GM19240 (cell line): ENCODE results near the gene PRR23B.
"Not testable (repeated sequence)": the region's sequence is repeated elsewhere in the genome, so short reads cannot be mapped to it uniquely, and the experiment has no call there.

Source experiments
- DNase-seq: peaks from one replicate; pipeline ENCODE4 v3.0.0; 2011; ENCODE audit warnings: low spot score; ENCODE audit not compliant: insufficient read length

Gene PRR23B

GRCh38 chr3:139020868-139021234 lies at the start of gene PRR23B:
TSS of gene PRR23B (minus strand) at chr3:139020926. CDS start at chr3:139020661, 265 bp downstream.
- DNase-seq: no peak

- no peak for DNase-seq
Observed at GRCh38 chr3:139062918-139063317, 42.2 kb upstream of the PRR23B start.

- no peak for DNase-seq
Observed at GRCh38 chr3:139052802-139053600, 32.3 kb upstream of the PRR23B start.

GRCh38 chr3:139044366-139045210 lies 23.9 kb upstream of the PRR23B start, which contains the start of gene PRR23C:
TSS of gene PRR23C (minus strand) at chr3:139044892. CDS start at chr3:139044620, 272 bp downstream.
- no peak for DNase-seq

GRCh38 chr3:139043554-139044365 lies 23.0 kb upstream of the PRR23B start:
- DNase-seq: no peak

GRCh38 chr3:139037478-139037877 lies 16.8 kb upstream of the PRR23B start:
- no peak for DNase-seq

- no peak for DNase-seq
Observed at GRCh38 chr3:139032326-139033002, 11.7 kb upstream of the PRR23B start.

- DNase-seq: not testable (repeated sequence)
Observed at GRCh38 chr3:139030576-139030975, 9.8 kb upstream of the PRR23B start.

GRCh38 chr3:139024968-139025367 lies 4.2 kb upstream of the PRR23B start:
- no peak for DNase-seq

GRCh38 chr3:139020036-139020867 lies 474 bp downstream of the PRR23B start:
- DNase-seq: no peak

GRCh38 chr3:139016430-139017048 lies 4.2 kb downstream of the PRR23B start:
- no peak for DNase-seq

GRCh38 chr3:139006051-139006716 lies 14.5 kb downstream of the PRR23B start, which contains the start of gene PRR23A:
TSS of gene PRR23A (minus strand) at chr3:139006268. CDS start at chr3:139006268, 0 bp downstream.
- no peak for DNase-seq

GRCh38 chr3:139005356-139005993 lies 15.3 kb downstream of the PRR23B start:
- no peak for DNase-seq

- no peak for DNase-seq
Observed at GRCh38 chr3:138995706-138996105, 25.0 kb downstream of the PRR23B start.

GRCh38 chr3:138987181-138987580 lies 33.5 kb downstream of the PRR23B start:
- no peak for DNase-seq

- DNase-seq: no peak
Observed at GRCh38 chr3:138985932-138986331, 34.8 kb downstream of the PRR23B start.

- no peak for DNase-seq
Observed at GRCh38 chr3:138984816-138985215, 35.9 kb downstream of the PRR23B start.

GRCh38 chr3:138976047-138976446 lies 44.7 kb downstream of the PRR23B start:
- DNase-seq: no peak
